Measurements from ENCODE around the gene ANXA11.

The ANXA11 gene

DNA sequence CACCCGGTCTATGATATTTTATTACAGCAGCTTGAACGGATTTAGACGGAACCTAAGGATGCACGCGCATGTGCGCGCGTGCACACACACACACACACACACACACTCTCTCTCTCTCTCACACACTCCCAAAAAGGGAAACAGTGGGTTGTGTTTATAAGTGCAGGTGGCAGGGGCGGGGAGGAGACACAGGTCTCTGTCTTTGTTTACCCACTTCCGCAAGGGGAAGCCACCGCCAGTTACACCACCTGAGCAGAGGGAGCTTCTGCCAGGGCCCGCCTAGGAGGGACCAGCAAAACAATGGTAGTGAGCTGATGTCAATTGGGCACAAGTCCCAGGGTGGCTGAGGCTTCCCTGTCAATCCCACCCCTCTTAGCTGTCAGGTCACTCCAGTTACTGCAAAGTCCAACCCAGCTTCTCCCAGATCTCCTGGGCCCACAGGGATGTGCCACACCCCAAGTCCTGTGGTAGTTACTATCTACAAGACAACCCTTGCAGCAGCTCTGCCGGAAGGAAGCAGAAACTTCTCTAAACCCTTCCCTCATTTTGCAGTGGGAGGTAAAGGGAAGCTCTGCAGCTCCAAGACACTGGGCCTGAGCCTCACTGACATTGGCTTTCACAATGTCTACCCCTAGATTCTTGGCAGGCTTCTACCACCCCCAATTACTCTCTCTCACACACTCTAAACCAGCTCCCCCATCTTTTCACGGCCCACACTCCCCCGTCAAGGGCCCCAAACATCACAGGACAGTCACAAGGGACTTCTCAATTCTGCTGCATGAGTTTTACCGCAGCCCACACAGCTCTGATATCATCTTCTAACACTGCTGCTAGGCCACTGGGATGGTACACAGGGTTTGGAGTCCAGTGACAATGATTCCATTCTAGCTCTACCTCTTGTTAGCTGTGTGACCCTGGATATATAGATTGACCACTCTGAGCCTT is 17.6 kb downstream of the ANXA11 start:
- DNase-seq = no peak

DNA sequence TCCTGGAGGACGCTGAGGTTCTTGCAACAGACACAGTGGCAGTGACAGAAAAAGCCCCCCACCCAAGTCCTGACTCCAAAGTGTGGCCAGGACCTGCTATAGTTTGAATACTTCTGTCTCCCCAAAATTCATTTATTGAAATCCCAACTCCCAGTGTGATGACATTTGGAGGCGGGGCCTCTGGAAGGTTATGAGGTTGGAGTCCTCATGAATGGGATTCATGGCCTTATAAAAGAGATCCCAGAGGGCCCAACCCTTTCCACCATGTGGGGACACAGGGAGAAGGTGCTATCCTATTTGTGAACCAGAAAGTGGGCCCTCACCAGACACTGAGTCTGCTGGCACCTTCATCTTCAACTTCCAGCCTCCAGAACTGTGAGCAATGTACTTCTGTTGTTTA is 18.3 kb downstream of the ANXA11 start:
- DNase-seq = no peak

DNA sequence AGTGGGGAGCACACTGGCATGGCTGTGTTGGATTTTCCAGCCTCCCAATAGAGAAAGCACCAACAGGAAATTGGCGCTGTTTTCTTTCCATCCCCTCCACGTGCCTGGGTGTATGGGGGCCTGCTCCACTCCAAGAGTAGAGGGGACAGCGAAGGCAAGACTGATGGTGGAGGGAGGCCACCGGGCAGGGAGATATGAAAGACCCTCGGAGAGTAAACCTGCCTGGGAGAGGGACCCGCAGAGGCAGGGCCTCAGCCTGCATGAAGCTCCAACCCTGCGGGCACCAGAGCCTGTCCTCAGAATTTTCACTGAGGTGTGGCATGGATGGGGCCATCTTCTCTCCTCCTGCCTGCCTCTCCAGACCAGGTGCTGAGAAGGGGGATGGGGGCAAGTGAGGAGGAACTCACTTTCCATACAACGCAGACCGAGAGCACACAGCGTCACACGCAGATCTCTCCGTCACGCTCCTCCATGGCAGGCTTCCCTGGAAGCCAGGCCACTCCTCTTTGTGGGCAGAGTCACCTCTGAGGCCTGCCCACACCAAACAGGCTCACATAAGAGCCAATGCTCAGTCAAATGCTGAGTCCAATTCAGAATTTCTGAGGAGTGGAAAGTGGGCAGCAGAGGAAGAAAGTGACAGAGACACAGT is 18.8 kb downstream of the ANXA11 start:
- DNase-seq = no peak

DNA sequence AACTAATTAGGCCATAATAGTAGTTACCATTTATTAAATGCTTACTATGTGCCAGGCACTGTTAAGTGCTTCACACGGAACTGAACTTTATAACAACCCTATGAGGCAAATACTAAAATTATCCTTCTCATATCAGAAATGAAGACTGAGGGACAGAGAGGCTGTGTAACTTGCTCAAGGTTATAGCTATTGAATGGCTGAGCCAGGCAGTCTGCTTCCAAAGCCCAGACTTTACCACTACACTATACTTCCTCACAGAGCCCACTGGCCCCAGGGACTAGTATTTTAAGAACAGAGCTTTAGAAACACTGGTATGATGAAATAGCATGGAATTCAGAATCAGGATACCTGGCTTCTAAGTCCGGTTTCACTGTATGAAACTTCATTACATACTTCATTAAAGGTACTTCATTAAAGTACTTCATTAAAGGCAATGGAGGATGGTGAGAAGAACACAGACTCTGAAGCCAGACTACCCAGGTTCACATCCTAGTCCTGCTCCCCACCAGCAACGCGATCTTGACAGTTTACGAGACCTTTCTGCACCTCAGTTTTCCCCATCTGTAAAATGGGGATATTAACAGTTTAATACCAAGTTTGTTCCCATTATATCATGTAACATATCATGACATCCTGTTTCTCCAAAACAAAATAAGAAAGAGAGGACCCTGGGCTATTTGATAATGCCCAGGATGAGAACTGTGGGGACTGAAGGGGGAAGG is 19.6 kb downstream of the ANXA11 start:
- no peak for DNase-seq

DNA sequence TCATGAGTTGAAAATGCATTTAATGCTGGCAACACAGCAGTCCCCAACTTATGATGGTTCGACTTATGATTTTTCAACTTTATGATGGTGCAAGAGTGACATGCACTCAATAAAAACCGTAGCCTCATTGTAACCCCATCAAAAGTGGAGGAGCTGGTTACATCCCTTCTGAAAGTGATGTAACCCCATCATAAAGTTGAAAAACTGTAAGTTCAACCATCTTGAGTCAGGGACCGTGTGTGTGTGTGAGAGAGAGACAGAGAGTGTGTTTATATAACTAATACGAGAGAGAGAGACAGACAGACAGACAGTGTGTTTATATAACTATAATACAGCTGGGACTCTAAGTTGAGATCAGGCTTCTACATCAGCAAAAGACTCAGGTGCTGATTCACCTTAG is 21.0 kb downstream of the ANXA11 start:
- no peak for DNase-seq

GRCh38 chr10:80183436-80183835 is 21.9 kb downstream of the ANXA11 start:
- DNase-seq = no peak

DNA sequence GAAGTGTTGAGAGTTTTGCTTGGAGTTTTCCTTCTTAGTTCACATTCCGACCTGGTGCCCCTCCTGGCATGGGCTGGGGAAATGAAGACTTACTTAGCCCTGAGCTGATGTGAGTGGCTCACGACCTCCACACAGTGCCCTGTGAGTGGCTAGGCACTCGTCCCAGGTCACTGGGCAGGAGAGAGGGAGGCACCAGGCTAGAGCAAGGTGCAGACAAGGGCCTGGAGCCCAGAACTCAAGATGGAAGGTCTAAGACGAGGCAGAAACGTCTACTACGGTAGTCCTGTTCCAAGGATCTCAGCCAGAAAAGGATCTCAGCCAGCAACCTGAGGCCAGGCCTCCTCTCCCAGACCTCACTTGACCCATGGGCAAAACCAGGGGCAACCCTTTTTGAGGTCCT is 22.4 kb downstream of the ANXA11 start:
- no peak for DNase-seq

GRCh38 chr10:80177781-80178636 is 27.3 kb downstream of the ANXA11 start:
- no peak for DNase-seq

DNA sequence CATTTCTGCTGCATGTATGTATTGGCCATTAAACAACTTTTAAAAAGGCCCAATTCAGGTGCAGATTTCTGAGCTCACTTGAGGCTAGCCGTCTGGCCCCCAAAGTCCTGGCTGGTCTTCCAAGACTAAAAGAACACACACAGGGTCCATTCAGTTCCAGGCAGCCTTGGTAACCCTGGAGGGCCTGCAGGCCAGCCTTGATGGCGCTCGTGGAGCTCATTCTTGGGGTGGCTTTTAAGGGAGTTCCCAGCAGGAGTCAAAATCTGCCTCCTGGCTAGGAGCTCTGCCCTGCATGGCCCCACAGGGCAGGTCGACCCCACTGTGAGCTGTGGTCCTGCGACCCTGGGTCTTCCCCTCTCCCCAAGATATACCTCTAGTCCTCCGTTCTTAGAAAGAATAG is 28.8 kb downstream of the ANXA11 start:
- no peak for DNase-seq

GRCh38 chr10:80174641-80175395 is 30.5 kb downstream of the ANXA11 start:
- DNase-seq = no peak

- no peak for DNase-seq
Measured at GRCh38 chr10:80173466-80173865, 31.9 kb downstream of the ANXA11 start.

DNA sequence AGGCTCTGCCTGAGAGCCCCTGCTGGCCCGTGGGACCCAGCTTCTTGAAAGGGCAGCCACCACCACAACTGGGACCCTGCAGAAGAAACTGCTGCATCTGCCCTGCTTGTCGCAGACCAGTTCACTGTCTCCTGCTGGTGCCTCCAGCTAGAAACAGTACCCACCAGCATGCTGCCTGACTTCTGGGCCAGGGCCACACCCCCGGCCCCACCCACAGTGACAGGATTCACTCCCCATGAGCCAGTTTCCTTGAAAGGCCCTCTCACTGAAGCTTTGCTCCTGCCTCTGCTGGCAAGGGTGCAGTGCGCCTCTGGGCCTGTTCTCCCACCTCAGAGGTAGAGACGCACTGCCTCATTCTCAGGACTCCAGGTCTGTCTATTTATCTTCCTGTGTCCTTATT is 32.4 kb downstream of the ANXA11 start:
- DNase-seq = no peak

- DNase-seq = no peak
Measured at GRCh38 chr10:80171248-80171660, 34.1 kb downstream of the ANXA11 start.

- no peak for DNase-seq
Measured at GRCh38 chr10:80170641-80171040, 34.7 kb downstream of the ANXA11 start.

GRCh38 chr10:80170026-80170425 is 35.3 kb downstream of the ANXA11 start:
- DNase-seq = no peak

DNA sequence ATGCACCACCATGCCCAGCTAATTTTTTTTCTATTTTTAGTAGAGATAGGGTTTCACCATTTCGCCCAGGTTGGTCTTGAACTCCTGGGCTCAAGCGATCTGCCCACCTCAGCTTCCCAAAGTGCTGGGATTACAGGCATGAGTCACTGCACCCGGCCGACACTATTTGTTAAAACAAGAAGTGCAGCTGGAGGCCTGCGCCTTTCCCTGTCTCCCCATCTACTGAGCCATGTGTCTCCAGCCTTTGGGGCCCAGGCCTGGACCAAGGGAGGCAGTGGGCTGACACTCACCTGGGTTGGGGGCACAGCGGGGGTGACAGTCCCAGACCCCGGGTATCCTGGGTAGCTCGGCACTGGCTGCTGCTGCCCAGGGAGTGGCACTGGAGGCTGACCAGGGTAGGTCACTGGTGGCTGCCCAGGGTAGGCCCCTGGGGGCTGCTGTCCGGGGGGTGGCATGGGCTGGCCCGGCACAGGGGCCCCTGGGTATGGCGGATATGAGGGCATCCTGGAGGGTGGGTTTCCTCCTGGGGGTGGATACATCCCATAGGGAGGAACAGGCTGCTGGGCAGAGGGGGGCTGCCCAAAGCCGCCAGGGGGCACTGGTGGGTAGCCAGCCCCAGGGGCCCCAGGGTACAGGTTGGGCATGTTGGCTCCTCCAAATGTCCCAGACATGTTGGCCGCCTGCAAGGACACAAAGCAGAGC is 36.5 kb downstream of the ANXA11 start:
- no peak for DNase-seq

DNA sequence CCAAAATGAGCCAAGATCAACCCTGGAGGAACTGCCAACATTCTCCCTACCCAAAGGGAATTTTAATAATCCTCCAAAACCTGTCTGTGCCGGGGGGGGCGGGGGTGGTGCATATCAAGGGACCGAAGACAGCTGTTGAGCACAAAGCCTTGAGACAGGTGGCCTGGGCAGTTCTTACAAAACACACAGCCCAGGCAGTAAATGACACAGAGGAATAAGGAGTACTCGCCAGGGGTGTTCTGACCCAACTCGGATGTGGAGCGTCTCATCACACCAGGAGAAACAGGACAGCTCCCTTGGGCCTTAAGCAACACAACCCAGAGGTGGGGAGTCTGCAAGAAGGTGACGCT is 37.2 kb downstream of the ANXA11 start:
- no peak for DNase-seq

GRCh38 chr10:80167471-80168161 is 37.7 kb downstream of the ANXA11 start:
- no peak for DNase-seq

DNA sequence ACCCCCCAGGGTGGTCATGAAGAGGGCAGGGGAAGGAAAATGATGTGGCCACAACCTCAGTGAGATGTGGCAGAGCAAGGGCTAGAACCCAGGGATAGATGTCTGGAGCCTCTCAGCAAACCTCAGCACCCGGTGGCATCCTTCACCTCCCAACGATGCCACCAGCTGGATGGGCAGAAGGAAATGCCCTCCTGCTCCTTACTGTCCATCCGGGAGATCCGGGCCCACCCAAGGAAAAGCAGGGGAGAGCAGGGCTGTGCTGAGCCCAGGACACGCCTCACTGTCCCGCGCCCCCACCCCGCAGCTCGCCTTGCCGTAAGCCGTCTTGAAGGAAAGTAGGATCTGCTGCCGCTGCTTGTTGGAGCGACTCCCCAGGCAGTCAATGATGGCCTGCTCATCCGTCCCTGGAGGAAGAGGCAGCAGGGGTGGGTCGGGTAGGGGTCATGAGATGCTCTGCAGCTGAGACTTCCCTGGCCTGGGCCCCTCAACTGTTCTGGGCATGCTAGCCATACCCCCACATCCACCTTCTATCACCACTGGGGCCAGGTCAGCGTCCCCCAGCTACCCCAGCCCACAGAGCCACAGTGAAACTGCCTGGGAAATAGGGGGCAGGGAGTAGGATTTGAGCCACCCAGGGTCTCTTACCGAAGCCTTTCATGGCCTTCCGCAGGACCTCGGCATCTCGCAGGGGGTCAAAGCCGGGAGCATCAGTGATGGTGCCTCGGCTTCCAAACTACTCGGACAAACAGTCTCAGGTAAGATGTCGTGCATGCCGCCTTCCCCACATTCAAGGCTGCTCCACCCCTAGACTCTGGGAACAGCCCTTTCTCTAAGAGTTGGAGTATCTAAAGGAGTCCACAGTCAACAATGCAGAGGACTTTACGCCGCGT is 38.5 kb downstream of the ANXA11 start:
- peak; percentile 48 for DNase-seq
